Measurements from ENCODE around the gene MGST1.

- TF ChIP-seq CTCF (IDR thresholded peaks at IDR 0.05; ENCODE audit: low read length) (no peak), EZH2 (optimal IDR thresholded peaks at IDR 0.05; ENCODE audit: low read depth, low read length) (no peak)
Measured at GRCh38 chr12:16299403-16299802, 48.0 kb upstream of the MGST1 start.
